Adrenal gland (tissue), 12 donors: ENCODE measurements around the gene CAPZA2. TPM values are rescaled to one million over a fixed set of nuclear protein-coding genes. Genes with fewer than 3 reads are reported as not detected.

Experiments
- DNase-seq, 7 donors: peaks; one replicate each; pipeline ENCODE4 v3.0.0-alpha.2; 2019 to 2020
- H3K27ac ChIP-seq, 5 donors: fragments of 200-600 bp; sonication (generic) in 4 of 5; 1 replicate in 3 of 5; 2 replicates in 2 of 5; pipeline versions ENCODE4 v1.5.1 to v1.8.0; 2016 to 2020; ENCODE audit warnings: mild to moderate bottlenecking in 1 of 5
- H3K27me3 ChIP-seq: fragments of 200-600 bp; 2 replicates; pipeline ENCODE4 v1.8.0; 2021
- H3K36me3 ChIP-seq, 2 donors: fragments of 200-600 bp; replicated peaks in 1 of 2; 1 replicate in 1 of 2; 2 replicates in 1 of 2; pipeline versions ENCODE4 v1.5.1 to v1.8.0; 2018 to 2022
- H3K4me1 ChIP-seq, 2 donors: fragments of 200-600 bp; replicated peaks in 1 of 2; 1 replicate in 1 of 2; 2 replicates in 1 of 2; pipeline versions ENCODE4 v1.5.1 to v1.8.0; 2018 to 2021
- H3K4me3 ChIP-seq, 4 donors: fragments of 200-600 bp; sonication (generic) in 3 of 4; one replicate each; pipeline ENCODE4 v1.5.1; 2016 to 2018
- H3K9me3 ChIP-seq, 3 donors: fragments of 200-600 bp; sonication (generic) in 1 of 3; replicated peaks in 1 of 3; 1 replicate in 2 of 3; 2 replicates in 1 of 3; pipeline versions ENCODE4 v1.5.1 to v1.8.0; 2016 to 2021
- POLR2A ChIP-seq, 2 donors: fragments of 450-650 bp; IDR thresholded peaks; one replicate each; pipeline ENCODE4 v1.6.1; 2017; ENCODE audit warnings: antibody characterized with exemption in 2 of 2, mild to moderate bottlenecking in 2 of 2, moderate library complexity in 1 of 2
- WGBS, 4 donors: extraction: QIAGEN DNeasy Blood & Tissue Kit in 2 of 4; methylation state at CpG; one replicate each; pipeline versions ENCODE4 v1.1.5 to v1.1.7; 2013 to 2017; 5-methylcytosine and 5-hydroxymethylcytosine counted together
- intact Hi-C, 2 donors: fragments of 100-400 bp; cut with DNase I; formaldehyde crosslinking; loops; one replicate each; pipeline versions ENCODE4 v1.14.1 to v1.15.0; 2022 to 2023
- polyA plus RNA-seq, 3 donors: library from polyadenylated mRNA; stranded (reverse); fragments of 200-250 nt in 2 of 3; fragments of 350-450 nt in 1 of 3; fragmentation: Illumina TruSeq in 1 of 3; extraction: RNeasy Lipid Tissue Mini Kit (QIAGEN cat#74804) in 1 of 3; gene quantifications; one replicate each; pipeline ENCODE4 v1.2.3, GENCODE V29; 2013 to 2014
- total RNA-seq, 9 donors: library from RNA; depleted of rRNA in 4 of 9; stranded (reverse); fragments of >200 nt in 4 of 9; fragments of 120-200 nt in 1 of 9; fragmentation: NEBNext Ultra II Directional in 1 of 9; extraction: Animal tissue kit (Norgen Biotek cat#: 25700) in 1 of 9; gene quantifications; one replicate each; pipeline versions ENCODE4 v1.1.0 to v1.2.4, GENCODE V29; 2013 to 2023
- TF ChIP-seq, protein P1 (sequence below), 6 experiments: fragments of 450-650 bp in 4 of 6; fragments of 200-600 bp in 2 of 6; sonication (generic) in 1 of 6; IDR thresholded peaks; 1 replicate in 5 of 6; 2 replicates in 1 of 6; pipeline versions ENCODE4 v1.5.1 to v1.8.0; 2016 to 2021; ENCODE audit warnings: antibody characterized with exemption in 6 of 6, mild to moderate bottlenecking in 2 of 6, moderate library complexity in 1 of 6
- donor health status: healthy with polysubstance abuse.
- donor health status: Bipolar disorder and iron deficiency.
- donor health status: DM: yes; HTN: yes; CAD: no.
- donor health status: DM: no; HTN: no; CAD: no.
- donor health status: DM: no; HTN: no; CAD: no.
- donor health status: DM: yes; HTN: yes; CAD: no.

Gene CAPZA2
- total and polyA plus RNA-seq, 12 donors: 18.6 to 241 (median 155) TPM

DNA sequence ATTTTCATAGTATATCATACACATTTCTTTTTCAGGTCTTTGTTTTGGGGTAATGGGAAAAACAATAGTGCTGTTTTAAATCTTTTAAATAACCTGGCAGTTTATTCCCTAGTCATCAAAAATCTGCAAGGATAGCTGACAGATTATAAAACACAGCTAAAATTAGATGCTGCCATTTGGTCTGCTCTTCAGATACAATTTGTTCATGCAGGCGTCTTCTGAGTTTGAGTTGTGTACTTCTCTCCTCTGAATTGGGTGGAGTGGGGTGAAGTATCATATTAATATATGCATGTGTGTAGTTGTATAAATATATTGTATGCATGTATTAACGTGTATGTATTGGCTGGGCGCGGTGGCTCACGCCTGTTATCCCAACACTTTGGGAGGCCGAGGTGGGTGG, 48.0 kb downstream of the CAPZA2 start:
- TF ChIP-seq, protein P1, sequence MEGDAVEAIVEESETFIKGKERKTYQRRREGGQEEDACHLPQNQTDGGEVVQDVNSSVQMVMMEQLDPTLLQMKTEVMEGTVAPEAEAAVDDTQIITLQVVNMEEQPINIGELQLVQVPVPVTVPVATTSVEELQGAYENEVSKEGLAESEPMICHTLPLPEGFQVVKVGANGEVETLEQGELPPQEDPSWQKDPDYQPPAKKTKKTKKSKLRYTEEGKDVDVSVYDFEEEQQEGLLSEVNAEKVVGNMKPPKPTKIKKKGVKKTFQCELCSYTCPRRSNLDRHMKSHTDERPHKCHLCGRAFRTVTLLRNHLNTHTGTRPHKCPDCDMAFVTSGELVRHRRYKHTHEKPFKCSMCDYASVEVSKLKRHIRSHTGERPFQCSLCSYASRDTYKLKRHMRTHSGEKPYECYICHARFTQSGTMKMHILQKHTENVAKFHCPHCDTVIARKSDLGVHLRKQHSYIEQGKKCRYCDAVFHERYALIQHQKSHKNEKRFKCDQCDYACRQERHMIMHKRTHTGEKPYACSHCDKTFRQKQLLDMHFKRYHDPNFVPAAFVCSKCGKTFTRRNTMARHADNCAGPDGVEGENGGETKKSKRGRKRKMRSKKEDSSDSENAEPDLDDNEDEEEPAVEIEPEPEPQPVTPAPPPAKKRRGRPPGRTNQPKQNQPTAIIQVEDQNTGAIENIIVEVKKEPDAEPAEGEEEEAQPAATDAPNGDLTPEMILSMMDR (IDR thresholded peaks at IDR 0.05): no peak
- TF ChIP-seq POLR2A (IDR thresholded peaks at IDR 0.05): no peak
- Histone ChIP-seq H3K36me3 (peaks cover 0 to 33% of the 10 kb centered on the region in 2 donors), H3K27me3 (no peaks in the 10 kb centered on the region), H3K4me3 (no peak overlapping the region), H3K9me3 (peaks cover 0 to 14% (median 0%) of the 10 kb centered on the region in 3 donors), H3K27ac (no peak overlapping the region), H3K4me1 (no peaks in the 10 kb centered on the region)
- WGBS, 4 donors: 96 to 99% (median 98%) methylated on average over 6 of the region's 6 CpGs
- no peak for DNase-seq
- intact Hi-C loops: no loop called here

DNA sequence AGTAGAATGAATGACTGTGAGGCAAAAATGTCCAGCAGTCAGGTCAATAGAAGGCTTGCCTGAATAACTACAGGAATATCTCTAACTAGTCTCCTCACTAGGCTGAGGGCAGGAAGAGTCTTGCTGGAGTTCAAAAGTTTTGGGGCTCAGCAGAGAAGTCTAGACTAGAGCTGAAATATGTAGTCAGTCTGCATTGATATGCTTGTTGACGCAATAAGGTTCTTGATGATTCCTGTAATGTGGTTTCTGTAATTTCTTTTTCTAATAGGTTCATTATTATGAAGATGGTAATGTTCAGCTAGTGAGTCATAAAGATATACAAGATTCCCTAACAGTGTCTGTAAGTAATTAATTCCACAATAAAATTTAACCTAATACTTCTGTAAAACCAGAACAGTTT, 49.4 kb downstream of the CAPZA2 start:
- Histone ChIP-seq H3K9me3 (peaks cover 0 to 14% (median 0%) of the 10 kb centered on the region in 3 donors), H3K27ac (no peak overlapping the region), H3K4me1 (no peaks in the 10 kb centered on the region), H3K36me3 (peaks cover 0 to 45% of the 10 kb centered on the region in 2 donors), H3K27me3 (no peaks in the 10 kb centered on the region), H3K4me3 (no peak overlapping the region)
- DNase-seq: no peak
- TF ChIP-seq, protein P1 (IDR thresholded peaks at IDR 0.05): no peak
- WGBS, 4 donors: 97 to 100% (median 100%) methylated on average over 1 of the region's 1 CpG
- intact Hi-C loops: no loop called here

DNA sequence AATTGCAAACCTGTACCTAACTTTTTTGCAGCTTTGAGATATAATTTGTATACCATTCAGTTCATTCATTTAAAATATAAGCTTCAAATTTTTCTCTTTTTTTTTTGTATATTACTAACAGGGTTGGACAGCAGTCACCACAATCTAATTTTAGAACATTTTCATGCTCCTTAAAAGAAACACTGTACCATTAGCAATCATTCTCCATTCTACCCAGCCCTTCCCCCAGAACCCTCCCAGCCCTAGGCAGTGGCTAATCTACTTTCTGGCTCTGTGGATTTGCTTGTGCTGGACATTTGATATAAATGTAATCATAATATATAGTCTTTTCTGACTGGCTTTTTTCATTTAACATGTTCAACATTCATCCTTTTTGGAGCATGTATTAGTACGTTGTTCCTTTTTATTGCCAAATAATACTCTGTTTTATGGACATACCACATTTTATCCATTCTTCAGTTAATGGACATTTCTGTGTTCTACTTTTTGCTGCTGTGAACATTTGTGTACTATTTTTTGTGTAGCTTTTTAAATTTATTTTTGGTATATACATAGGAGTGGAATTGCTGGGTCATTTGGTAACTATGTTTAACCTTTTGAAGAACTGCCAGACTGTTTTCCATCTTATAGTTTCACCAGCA, 50.0 kb downstream of the CAPZA2 start:
- Histone ChIP-seq H3K9me3 (peaks cover 0 to 14% (median 0%) of the 10 kb centered on the region in 3 donors), H3K4me1 (no peaks in the 10 kb centered on the region), H3K27me3 (no peaks in the 10 kb centered on the region), H3K27ac (no peak overlapping the region), H3K4me3 (no peak overlapping the region), H3K36me3 (peaks cover 0 to 48% of the 10 kb centered on the region in 2 donors)
- intact Hi-C loops: no loop called here
- WGBS, 4 donors: 95 to 100% (median 97%) methylated on average over 1 of the region's 1 CpG
- no peak for DNase-seq
- no peak for TF ChIP-seq POLR2A (IDR thresholded peaks at IDR 0.05)
- TF ChIP-seq, protein P1 (IDR thresholded peaks at IDR 0.05): no peak

DNA sequence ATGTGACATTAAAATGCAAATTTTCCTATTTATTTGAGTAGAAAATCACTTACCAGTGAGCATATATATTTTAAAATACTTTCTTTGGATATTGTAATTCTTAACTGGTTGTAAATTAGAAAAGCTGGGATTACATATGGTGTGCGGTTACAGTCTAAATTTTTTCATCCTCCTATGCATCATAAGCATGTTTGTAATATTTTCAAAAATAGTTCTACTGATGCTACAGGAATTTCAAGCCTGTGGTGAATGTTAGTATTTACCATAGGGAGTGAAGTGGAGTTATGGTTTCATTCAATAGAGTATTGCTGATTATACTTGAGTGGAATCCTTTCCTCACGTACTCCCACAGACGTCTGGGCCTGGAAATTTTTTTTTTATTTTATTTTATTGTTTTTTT, 56.3 kb downstream of the CAPZA2 start:
- peaks cover 0 to 34% of the 10 kb centered on the region in 2 donors for H3K36me3 ChIP-seq

More for the DNA sequence above, 56.3 kb downstream of the CAPZA2 start:
- 93 to 96% (median 94%) methylated on average over 3 of the region's 3 CpGs for WGBS, 4 donors
- Histone ChIP-seq H3K27me3 (no peaks in the 10 kb centered on the region), H3K9me3 (no peaks in the 10 kb centered on the region), H3K4me3 (no peak overlapping the region), H3K27ac (no peak overlapping the region), H3K4me1 (no peaks in the 10 kb centered on the region)
- DNase-seq: no peak
- intact Hi-C loops: no loop called here
- TF ChIP-seq, protein P1 (IDR thresholded peaks at IDR 0.05): no peak
- TF ChIP-seq POLR2A (IDR thresholded peaks at IDR 0.05): no peak
